Measurements from ENCODE around the gene JAK1. TPM values are rescaled to one million over a fixed set of nuclear protein-coding genes. Genes with fewer than 3 reads are reported as not detected.

Gene JAK1
- total and polyA plus RNA-seq, 9 of the 15 experiments (the other 6 are each of a cell fraction or from before 2014, with no cell fraction given), result 9.7 to 44.1 (median 42.5) TPM

DNA sequence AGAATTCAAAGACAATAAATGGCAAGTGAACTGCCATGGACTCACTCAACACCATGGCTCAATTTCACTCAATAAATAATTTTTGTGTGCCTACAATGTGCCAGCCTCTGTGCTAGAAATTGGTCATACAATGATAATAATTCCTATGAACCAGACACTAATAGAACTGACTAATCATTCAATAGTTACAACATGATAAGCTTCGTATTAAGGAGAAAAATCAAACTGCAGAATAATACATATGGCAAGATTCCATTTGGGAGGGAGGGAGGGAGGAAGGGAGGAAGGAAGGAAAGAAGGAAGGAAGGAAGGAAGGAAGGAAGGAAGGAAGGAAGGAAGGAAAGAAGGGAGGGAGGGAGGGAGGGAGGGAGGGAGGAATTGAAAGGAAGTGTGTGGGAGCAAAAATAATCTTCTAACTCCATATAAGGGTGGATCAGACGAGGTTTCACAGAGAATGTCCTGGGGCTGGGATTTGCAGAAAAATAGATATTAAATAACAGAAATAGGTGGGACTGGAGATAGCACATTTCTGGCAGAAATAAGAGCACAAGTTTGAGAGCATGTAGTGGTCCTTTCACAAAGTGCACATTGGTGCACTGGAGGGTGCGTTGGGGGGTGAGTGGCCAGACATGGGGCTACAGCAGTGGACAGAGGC, 52.9 kb downstream of the JAK1 start:
- CTCF ChIA-PET (ENCODE audit: low intra/inter-chr PET ratio), result no interaction called here
- intact Hi-C loops (cut with micrococcal nuclease), result no loop called here
- no TSS peak for BruUV-seq (replicated peaks)

More for the DNA sequence above, 52.9 kb downstream of the JAK1 start:
- Histone ChIP-seq H3K4me1 (replicated peaks in 1 of 2; ENCODE audit: control insufficient read depth in 2 of 2, insufficient read depth in 2 of 2, low read length in 2 of 2) (peaks cover 13 to 37% of the 10 kb centered on the region in 2 experiments; a peak in 4 of 5 replicates), H4K20me1 (replicated peaks; ENCODE audit: control insufficient read depth, insufficient read depth, low read length) (0 out of 2 replicates have a peak, but pooled peaks cover 10% of the 10 kb centered on the region), H3K27ac (ENCODE audit: extremely low read depth, low read depth, low read length) (no peak overlapping the region), H3K9me1 (ENCODE audit: control insufficient read depth, insufficient read depth, low read length) (no peaks in the 10 kb centered on the region), H3K9ac (ENCODE audit: insufficient read depth in 1 of 2, low read depth in 2 of 2, low read length in 2 of 2) (peak overlapping the region in 1 of 2 experiments; percentile 8; a peak in 1 of 4 replicates), H3K27me3 (ENCODE audit: control insufficient read depth in 2 of 2, insufficient read depth in 2 of 2, low read length in 2 of 2) (no peaks in the 10 kb centered on the region), H3K4me2 (ENCODE audit: insufficient read depth, low read length) (peak overlapping the region; percentile 18; the same call in 1 of the 2 replicates), H3K4me3 (no peak overlapping the region), H3K79me2 (ENCODE audit: control insufficient read depth, insufficient read depth, low read length) (peaks cover 67% of the 10 kb centered on the region), H2AFZ (ENCODE audit: low read depth, low read length) (no peak overlapping the region), H3K36me3 (ENCODE audit: control insufficient read depth, insufficient read depth, low read length) (no peaks in the 10 kb centered on the region), H3K9me3 (replicated peaks; ENCODE audit: control insufficient read depth, insufficient read depth, low read depth, low read length) (no peaks in the 10 kb centered on the region)
- 38% methylated on average over 3 of the region's 3 CpGs for WGBS (ENCODE audit: insufficient coverage, low coverage, missing lambda C conversion rate)
- TF ChIP-seq KAT8 (IDR thresholded peaks at IDR 0.05; ENCODE audit: low read depth) (no peak), ZNF12 (CRISPR knock-in tag; IDR thresholded peaks at IDR 0.05) (no peak), ZNF140 (CRISPR knock-in tag; IDR thresholded peaks at IDR 0.05) (no peak), LEF1 (IDR thresholded peaks at IDR 0.05) (no peak), ZNF224 (CRISPR knock-in tag; IDR thresholded peaks at IDR 0.05) (no peak), ZNF3 (CRISPR knock-in tag; IDR thresholded peaks at IDR 0.05) (no peak), NFE2 (IDR thresholded peaks at IDR 0.05; ENCODE audit: low read depth) (no peak), BACH1 (tag; IDR thresholded peaks at IDR 0.05) (no peak), RCOR1 (IDR thresholded peaks at IDR 0.05; ENCODE audit: borderline replicate concordance in 1 of 2, low read depth in 2 of 2, low read length in 2 of 2) (no peak), TEAD4 (IDR thresholded peaks at IDR 0.05; ENCODE audit: low read length) (no peak), TEAD4 (CRISPR knock-in tag; IDR thresholded peaks at IDR 0.05; ENCODE audit: borderline replicate concordance) (no peak), ESRRA (IDR thresholded peaks at IDR 0.05; ENCODE audit: borderline replicate concordance, low read depth) (no peak)
- TF ChIP-seq, protein P1, sequence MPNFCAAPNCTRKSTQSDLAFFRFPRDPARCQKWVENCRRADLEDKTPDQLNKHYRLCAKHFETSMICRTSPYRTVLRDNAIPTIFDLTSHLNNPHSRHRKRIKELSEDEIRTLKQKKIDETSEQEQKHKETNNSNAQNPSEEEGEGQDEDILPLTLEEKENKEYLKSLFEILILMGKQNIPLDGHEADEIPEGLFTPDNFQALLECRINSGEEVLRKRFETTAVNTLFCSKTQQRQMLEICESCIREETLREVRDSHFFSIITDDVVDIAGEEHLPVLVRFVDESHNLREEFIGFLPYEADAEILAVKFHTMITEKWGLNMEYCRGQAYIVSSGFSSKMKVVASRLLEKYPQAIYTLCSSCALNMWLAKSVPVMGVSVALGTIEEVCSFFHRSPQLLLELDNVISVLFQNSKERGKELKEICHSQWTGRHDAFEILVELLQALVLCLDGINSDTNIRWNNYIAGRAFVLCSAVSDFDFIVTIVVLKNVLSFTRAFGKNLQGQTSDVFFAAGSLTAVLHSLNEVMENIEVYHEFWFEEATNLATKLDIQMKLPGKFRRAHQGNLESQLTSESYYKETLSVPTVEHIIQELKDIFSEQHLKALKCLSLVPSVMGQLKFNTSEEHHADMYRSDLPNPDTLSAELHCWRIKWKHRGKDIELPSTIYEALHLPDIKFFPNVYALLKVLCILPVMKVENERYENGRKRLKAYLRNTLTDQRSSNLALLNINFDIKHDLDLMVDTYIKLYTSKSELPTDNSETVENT (CRISPR knock-in tag; IDR thresholded peaks at IDR 0.05), result no peak
- TF ChIP-seq, protein P2, sequence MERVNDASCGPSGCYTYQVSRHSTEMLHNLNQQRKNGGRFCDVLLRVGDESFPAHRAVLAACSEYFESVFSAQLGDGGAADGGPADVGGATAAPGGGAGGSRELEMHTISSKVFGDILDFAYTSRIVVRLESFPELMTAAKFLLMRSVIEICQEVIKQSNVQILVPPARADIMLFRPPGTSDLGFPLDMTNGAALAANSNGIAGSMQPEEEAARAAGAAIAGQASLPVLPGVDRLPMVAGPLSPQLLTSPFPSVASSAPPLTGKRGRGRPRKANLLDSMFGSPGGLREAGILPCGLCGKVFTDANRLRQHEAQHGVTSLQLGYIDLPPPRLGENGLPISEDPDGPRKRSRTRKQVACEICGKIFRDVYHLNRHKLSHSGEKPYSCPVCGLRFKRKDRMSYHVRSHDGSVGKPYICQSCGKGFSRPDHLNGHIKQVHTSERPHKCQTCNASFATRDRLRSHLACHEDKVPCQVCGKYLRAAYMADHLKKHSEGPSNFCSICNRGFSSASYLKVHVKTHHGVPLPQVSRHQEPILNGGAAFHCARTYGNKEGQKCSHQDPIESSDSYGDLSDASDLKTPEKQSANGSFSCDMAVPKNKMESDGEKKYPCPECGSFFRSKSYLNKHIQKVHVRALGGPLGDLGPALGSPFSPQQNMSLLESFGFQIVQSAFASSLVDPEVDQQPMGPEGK (CRISPR knock-in tag; IDR thresholded peaks at IDR 0.05; ENCODE audit: borderline replicate concordance), result no peak
- TF ChIP-seq, protein P3, sequence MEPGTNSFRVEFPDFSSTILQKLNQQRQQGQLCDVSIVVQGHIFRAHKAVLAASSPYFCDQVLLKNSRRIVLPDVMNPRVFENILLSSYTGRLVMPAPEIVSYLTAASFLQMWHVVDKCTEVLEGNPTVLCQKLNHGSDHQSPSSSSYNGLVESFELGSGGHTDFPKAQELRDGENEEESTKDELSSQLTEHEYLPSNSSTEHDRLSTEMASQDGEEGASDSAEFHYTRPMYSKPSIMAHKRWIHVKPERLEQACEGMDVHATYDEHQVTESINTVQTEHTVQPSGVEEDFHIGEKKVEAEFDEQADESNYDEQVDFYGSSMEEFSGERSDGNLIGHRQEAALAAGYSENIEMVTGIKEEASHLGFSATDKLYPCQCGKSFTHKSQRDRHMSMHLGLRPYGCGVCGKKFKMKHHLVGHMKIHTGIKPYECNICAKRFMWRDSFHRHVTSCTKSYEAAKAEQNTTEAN (CRISPR knock-in tag; IDR thresholded peaks at IDR 0.05), result no peak
- ATAC-seq, result peak; percentile 51; the same call in 2 of the 3 replicates
- DNase-seq (ENCODE audit: extremely low read depth in 1 of 4, low spot score in 3 of 4), result no peak
- FAIRE-seq, result no peak
- in situ Hi-C loops (cut with MboI), result no loop called here
- POLR2A ChIA-PET, result interaction anchor here (0.7 to 1.1 kb wide), 2 partner anchors 13 to 48 kb away, joined by 3 read pairs; no protein-coding TSS in a partner anchor

Data from K562 (cell line).